HFFc6 (cell line): Measurements from ENCODE around the gene KRTAP5-4. TPM values are rescaled to one million over a fixed set of nuclear protein-coding genes. Genes with fewer than 3 reads are reported as not detected.
A peak's percentile ranks its signal among the peaks of the same experiment; 100 is the strongest.
"Not testable (repeated sequence)": the region's sequence is repeated elsewhere in the genome, so short reads cannot be mapped to it uniquely, and the experiment has no call there.

ENCODE experiments used
- DNase-seq: peaks from one replicate; pipeline ENCODE4 v3.0.0-alpha.2; 2018
- H3K27ac Mint-ChIP-seq: 2 replicates; pipeline ENCODE4 v1.8.0; 2020; ENCODE audit warnings: mild to moderate bottlenecking, mixed read lengths
- H3K27me3 Mint-ChIP-seq: 2 replicates; pipeline ENCODE4 v1.8.0; 2021; ENCODE audit warnings: mild to moderate bottlenecking, moderate library complexity, mixed read lengths; ENCODE audit not compliant: insufficient read depth
- H3K36me3 Mint-ChIP-seq: 2 replicates; pipeline ENCODE4 v1.8.0; 2021; ENCODE audit warnings: low read depth, mixed read lengths
- H3K4me1 Mint-ChIP-seq: 2 replicates; pipeline ENCODE4 v1.8.0; 2020; ENCODE audit warnings: low read depth, mixed read lengths
- H3K4me3 Mint-ChIP-seq: 2 replicates; pipeline ENCODE4 v1.8.0; 2020; ENCODE audit warnings: mild to moderate bottlenecking, moderate library complexity, mixed read lengths
- H3K9me3 Mint-ChIP-seq: 2 replicates; pipeline ENCODE4 v1.8.0; 2020; ENCODE audit warnings: mild to moderate bottlenecking, mixed read lengths
- total RNA-seq, 6 experiments: library from RNA; stranded (reverse); fragmentation: NEBNext Ultra II Directional; extraction: Animal tissue kit (Norgen Biotek cat#: 25700); gene quantifications; 2 replicates in 1 of 6; 3 replicates in 5 of 6; pipeline ENCODE4 v1.2.3, GENCODE V29; 2021
- TF ChIP-seq, protein P1 (sequence below): fragments of 200-600 bp; sonication (generic); IDR thresholded peaks from 2 replicates; pipeline ENCODE4 v1.5.0; 2021; ENCODE audit warnings: antibody characterized with exemption, mild to moderate bottlenecking

The KRTAP5-4 gene
- total RNA-seq, 6 experiments from 2014 or later = not detected

- no peak overlapping the region for H3K27ac Mint-ChIP-seq
- TF ChIP-seq, protein P1, sequence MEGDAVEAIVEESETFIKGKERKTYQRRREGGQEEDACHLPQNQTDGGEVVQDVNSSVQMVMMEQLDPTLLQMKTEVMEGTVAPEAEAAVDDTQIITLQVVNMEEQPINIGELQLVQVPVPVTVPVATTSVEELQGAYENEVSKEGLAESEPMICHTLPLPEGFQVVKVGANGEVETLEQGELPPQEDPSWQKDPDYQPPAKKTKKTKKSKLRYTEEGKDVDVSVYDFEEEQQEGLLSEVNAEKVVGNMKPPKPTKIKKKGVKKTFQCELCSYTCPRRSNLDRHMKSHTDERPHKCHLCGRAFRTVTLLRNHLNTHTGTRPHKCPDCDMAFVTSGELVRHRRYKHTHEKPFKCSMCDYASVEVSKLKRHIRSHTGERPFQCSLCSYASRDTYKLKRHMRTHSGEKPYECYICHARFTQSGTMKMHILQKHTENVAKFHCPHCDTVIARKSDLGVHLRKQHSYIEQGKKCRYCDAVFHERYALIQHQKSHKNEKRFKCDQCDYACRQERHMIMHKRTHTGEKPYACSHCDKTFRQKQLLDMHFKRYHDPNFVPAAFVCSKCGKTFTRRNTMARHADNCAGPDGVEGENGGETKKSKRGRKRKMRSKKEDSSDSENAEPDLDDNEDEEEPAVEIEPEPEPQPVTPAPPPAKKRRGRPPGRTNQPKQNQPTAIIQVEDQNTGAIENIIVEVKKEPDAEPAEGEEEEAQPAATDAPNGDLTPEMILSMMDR = no peak
- no peak overlapping the region for H3K4me3 Mint-ChIP-seq
- H3K27me3 Mint-ChIP-seq = peaks cover 38% of the 10 kb centered on the region
- H3K36me3 Mint-ChIP-seq = peaks cover 10% of the 10 kb centered on the region
- no peaks in the 10 kb centered on the region for H3K4me1 Mint-ChIP-seq
- peaks cover 12% of the 10 kb centered on the region for H3K9me3 Mint-ChIP-seq
- no peak for DNase-seq
Measured at GRCh38 chr11:1581976-1582375, 40.0 kb downstream of the KRTAP5-4 start.

- DNase-seq = no peak
- Mint-ChIP-seq H3K4me1 (no peaks in the 10 kb centered on the region), H3K9me3 (peaks cover 12% of the 10 kb centered on the region), H3K4me3 (no peak overlapping the region), H3K27ac (no peak overlapping the region), H3K27me3 (peaks cover 21% of the 10 kb centered on the region), H3K36me3 (peaks cover 10% of the 10 kb centered on the region)
- TF ChIP-seq, protein P1 = no peak
Measured at GRCh38 chr11:1576825-1577224, 45.1 kb downstream of the KRTAP5-4 start.

DNA sequence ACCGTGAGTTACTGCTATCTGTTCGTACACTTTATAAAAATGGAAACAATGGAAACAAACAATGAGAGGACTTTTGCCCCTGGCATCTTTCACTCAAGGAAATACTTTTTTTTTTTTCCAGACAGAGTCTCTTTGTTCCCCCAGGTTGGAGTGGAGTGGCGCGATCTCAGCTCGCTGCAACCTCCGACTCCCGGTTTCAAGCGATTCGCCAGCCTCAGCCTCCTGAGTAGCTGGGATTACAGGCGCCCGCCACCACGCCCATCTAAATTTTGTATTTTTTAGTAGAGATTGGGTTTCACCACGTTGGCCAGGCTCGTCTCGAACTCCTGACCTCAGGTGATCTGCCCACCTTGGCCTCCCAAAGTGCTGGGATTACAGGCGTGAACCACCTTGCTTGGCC is 46.2 kb downstream of the KRTAP5-4 start:
- Mint-ChIP-seq H3K9me3 (peaks cover 12% of the 10 kb centered on the region), H3K27me3 (peaks cover 20% of the 10 kb centered on the region)
- H3K36me3 Mint-ChIP-seq, DNase-seq, H3K4me1 Mint-ChIP-seq, H3K27ac Mint-ChIP-seq, H3K4me3 Mint-ChIP-seq: not testable (repeated sequence)

- DNase-seq = no peak
- TF ChIP-seq, protein P1 = peak; percentile 47
- Mint-ChIP-seq H3K27ac (no peak overlapping the region), H3K36me3 (peaks cover 10% of the 10 kb centered on the region), H3K9me3 (peaks cover 12% of the 10 kb centered on the region), H3K4me3 (no peak overlapping the region), H3K27me3 (peaks cover 20% of the 10 kb centered on the region), H3K4me1 (no peaks in the 10 kb centered on the region)
Measured at GRCh38 chr11:1574933-1575242, 47.0 kb downstream of the KRTAP5-4 start.

DNA sequence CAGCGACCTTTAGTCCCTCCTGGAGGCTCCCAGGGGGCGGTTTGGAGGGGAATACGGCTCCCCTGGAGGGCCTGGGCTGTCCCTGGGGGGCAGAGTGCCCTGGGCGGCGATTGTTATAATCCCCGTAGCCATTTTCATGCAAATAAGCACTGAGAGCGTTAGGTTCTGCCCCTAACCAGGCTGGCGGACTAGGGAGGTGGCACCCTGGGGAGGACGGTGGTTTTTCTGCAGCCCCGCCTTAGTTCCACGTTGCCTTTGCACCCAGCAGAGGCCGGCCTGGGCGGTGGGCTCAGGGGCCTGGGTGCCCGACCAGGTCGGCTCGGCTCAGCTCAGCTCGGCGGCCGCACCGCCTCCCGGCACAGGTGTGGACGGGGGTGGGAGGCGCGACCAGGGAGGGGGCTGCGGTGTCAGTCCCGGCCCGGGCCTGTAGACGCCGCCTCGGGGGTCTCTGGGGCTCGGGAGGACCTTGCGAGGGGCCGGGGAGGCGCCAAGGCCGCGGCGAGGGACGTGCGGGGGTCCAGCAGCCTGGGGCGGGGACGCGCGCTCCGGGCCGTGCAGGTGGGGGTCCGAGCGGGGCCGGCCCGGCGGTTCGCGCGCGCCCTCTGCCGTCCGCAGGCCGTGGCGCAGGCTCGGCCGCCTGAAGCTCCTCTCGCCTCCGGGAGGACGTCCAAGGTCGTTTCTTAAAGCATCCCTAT is 47.6 kb downstream of the KRTAP5-4 start:
- Mint-ChIP-seq H3K4me3 (no peak overlapping the region), H3K27ac (no peak overlapping the region), H3K36me3 (peaks cover 10% of the 10 kb centered on the region), H3K27me3 (peaks cover 20% of the 10 kb centered on the region), H3K9me3 (peaks cover 12% of the 10 kb centered on the region), H3K4me1 (no peaks in the 10 kb centered on the region)
- TF ChIP-seq, protein P1 = peak; percentile 84
- DNase-seq = no peak

DNA sequence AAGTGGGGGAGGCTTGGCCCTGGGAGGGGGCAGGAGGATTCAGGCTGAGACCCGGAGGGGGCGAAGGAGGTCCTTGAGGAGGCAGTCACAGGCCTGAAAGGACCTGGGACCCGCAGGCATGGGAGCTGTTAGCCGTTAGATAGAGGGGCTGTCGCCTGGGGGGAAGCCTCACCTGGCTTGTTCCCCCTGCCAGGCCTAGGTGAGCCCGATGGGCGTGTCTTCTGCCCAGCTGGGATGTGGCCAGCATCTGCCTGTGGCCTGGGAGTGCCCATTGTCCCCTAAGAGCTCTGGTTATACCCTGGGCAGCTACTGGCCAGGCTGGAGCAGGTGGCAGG is 48.1 kb downstream of the KRTAP5-4 start:
- H3K4me3 Mint-ChIP-seq = no peak overlapping the region
- H3K9me3 Mint-ChIP-seq = peaks cover 9% of the 10 kb centered on the region
- TF ChIP-seq, protein P1 = no peak
- H3K36me3 Mint-ChIP-seq = peaks cover 8% of the 10 kb centered on the region
- H3K4me1 Mint-ChIP-seq = no peaks in the 10 kb centered on the region
- H3K27ac Mint-ChIP-seq = no peak overlapping the region
- H3K27me3 Mint-ChIP-seq = peaks cover 15% of the 10 kb centered on the region
- no peak for DNase-seq
